Colon (tissue), 2 donors: ENCODE results near the gene DNLZ.
"Not testable (repeated sequence)": the region's sequence is repeated elsewhere in the genome, so short reads cannot be mapped to it uniquely, and the experiment has no call there.

Experiments used
- FAIRE-seq: peaks from 2 replicates; lab custom pipeline; 2012; peaks lifted over from hg19 to GRCh38; lab: Jason Lieb, UNC
- donor health status: control.
- donor health status: control.

Gene DNLZ

DNA sequence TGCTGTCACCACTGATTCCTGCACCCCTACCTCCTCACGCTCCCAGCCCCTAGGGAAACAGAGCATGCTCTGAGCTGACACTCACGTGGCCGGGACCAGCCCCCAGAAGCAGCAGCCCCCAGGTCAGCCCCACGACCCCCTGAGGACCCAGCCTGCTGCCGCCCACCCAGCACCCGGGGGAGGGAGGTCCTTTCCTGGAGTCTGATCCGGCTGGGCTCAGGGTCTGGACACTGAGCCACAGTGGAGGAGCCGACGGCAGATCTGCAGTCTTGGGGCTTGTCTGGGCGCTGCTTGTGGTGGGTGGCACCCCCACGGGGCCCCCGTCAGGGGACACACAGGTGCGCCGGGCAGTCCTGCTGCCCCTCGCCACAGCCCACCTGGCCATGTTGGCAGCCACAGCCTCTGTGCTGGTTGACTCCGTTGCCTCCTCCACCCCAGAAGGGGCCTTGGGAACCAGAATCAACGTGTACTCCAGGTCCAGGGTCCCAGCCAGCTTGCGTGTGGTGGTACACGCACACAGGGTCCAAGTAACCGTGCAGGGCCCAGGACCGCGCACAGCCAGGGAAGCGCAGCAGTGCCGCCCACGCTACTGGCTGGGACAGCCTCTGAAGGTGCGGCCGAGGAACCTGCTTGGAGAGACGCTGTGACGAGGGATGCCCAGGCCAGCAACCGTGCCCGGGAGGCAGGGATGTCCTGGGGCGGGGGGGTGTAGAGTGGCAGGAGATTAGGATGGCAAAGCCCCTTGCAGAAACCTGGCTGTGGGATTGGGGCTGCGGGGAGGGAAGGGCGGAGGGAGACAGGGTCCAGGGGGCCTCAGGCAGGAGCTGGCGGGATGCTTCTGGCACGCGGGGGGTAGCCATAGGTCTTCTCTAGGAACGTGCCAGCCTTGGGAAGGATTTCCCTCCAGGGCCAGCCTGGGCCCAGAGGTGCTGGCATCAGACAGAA is 3.5 kb downstream of the DNLZ start:
- FAIRE-seq, result no peak

DNA sequence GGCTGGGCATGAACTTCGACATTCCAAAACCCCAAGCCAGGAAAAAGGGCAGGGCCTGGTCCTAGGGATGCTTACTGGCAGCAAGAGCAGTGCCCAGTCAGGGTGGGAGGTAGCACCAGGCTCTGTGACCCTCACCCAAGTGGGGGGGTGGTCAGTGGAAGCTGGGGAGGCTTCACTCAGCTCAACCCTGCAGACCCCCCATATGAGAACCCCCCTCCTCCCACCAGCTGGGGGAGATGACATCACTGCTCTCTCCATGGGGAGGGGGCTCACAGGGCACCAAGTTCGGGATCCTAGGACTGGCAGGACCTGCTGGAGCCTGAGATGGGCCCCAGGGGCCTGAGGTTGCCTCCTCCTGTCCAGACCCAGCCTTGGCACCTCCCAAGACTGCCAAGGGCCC is 4.7 kb downstream of the DNLZ start:
- no peak for FAIRE-seq

DNA sequence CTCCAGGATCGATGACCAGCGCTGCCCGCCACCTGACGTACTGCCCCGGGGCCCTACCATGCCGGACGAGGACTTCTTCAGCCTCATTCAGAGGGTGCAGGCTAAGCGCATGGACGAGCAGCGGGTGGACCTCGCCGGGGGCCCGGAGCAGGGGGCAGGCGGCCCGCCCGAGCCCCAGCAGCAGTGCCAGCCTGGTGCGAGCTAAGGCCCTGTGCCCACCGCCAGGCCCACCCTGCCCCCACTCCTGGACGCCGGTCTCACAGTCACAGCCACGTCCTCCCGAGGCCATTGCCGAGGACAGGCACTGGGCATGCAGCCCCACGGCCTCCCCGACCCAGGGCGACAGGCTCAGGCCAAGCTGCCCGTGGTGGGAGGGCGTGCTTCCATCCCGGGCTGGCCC is 5.5 kb downstream of the DNLZ start:
- FAIRE-seq, result no peak

DNA sequence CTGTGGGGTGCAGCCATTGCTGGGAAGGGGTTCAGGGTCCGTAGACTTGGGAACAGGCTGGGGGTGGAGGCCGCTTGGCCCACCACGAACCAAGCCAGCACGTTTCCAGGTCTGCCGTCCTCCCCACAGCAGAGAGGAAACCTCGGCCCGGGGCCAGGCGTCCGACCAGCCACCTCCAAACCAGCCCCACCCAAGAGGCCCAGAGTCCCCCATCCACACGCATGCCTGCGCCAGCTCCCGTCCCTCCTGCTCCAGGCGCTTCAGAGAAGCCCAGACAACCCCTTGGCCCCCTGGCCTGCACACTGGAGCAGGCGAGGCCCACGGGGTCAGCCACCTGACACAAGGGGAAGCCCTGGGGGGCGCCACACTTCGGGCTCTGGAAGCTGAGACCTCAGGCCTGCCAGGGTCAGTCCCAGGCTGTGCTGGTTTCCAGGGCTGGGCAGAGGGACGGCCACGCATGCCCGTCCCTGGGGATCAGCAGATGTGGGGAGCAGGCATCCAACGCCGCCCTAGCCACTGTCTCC is 6.3 kb downstream of the DNLZ start:
- FAIRE-seq, result no peak

DNA sequence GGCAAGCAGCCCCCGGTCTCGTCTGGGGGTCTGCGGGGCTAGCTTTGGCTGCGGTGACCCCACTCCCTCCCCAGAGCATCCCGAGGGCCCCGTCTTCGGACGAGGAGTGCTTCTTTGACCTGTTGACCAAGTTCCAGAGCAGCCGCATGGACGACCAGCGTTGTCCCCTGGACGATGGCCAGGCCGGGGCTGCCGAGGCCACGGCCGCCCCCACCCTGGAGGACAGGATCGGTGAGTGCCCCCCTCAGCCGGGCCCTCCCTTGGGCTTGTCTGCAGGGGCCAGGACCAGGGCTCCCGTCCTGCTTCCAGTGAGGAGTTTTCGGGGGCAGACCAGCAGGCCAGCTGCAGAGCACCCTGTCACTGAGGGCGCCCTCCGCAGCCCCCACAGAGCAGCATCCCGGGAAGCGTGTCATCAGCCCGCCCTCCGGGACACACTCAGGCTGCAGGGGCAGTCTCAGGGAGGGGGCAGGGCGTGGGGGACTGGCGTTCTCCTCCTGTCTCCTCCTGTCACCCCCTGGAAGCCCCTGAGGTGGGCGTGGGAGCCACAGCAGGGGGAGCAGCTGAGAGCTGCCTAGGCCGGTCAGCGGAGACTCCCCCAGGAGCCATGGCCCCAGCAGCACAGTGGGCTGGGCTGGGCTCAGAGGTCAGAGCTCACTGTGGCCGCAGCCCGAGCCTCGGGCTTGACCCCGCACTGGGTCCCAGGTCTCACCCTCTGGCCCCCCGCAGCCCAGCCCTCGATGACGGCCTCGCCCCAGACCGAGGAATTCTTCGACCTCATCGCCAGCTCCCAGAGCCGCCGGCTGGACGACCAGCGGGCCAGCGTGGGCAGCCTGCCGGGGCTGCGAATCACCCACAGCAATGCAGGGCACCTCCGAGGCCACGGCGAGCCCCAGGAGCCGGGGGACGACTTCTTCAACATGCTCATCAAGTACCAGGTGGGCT is 7.7 kb downstream of the DNLZ start:
- FAIRE-seq, result no peak

DNA sequence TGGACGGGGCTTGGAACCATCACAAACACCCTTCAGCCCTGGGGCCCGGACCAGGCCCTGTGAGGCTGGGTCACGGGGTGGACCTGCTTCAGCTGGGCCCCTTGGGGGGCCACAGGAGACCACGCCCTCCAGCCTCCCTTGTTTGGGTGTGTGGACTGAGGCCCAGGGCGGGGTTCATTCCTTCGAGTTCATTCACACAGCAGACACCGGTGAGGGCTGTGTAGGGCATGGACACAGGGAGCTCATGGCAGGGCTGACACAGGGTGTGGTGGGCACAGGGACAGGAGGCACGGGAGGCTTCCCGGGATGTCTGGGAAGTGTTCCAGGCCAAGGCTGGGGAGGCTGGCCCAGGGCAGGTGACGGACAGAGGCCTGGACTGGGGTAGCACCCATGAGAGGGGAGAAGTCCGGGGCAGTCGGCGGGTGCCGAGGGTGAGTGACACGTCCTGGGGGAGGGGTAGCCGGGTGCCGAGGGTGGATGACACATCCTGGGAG is 8.9 kb downstream of the DNLZ start:
- FAIRE-seq, result no peak

DNA sequence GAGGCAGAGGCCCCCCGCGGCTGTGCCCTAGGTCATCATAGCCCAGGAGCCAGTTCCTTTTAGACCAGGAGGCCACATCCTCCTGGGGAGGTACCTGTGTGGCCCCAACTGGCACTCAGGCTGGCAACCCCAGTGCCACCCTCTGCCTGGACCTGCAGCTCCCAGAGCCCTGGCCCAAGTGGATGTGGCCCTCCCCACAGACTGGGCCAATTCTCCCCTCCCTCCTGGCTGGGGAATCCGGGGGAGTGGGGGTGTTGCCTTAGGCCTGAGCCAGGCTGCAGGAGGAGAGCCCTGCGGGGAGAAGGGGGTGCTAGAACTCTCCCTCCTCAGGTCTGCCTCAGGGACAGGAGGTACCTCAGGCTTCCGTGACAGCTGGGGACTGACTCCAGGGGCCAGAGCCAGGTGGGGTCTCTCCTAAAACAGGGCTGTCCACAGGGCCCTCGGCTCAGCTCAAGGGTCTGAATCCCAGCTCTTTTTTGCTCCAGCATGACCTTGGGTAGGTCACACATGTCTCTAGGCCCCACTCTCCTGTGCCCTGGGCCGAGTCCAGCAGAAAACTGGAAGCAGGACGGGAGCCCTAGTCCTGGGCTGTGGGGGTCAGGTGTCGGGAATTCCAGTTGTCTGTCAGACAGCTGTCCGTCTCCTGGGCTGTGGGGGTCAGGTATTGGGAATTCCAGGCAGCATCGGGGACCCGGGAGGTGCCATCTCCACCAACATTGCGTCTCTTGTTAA is 9.6 kb downstream of the DNLZ start:
- no peak for FAIRE-seq

DNA sequence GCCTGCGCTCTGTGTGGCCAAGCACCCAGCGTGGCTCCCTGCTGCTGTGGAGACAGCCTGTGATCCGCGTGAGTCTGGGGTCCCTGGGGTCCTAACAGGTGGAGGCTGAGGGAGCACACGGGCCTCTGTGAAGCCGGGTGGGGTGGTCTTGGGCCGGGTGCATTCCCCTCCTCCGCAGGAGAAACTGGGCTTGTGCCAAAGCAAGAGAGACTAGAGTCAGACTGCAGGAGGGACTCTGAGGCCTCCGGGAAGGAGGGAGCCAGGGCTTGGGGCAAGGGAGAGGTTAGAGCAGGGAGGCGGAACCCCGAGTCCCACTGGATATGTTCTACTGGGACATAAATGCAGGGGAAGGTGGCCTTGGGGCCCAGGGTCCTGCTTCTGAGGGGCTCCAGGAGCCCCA is 10.5 kb downstream of the DNLZ start:
- FAIRE-seq, result no peak

DNA sequence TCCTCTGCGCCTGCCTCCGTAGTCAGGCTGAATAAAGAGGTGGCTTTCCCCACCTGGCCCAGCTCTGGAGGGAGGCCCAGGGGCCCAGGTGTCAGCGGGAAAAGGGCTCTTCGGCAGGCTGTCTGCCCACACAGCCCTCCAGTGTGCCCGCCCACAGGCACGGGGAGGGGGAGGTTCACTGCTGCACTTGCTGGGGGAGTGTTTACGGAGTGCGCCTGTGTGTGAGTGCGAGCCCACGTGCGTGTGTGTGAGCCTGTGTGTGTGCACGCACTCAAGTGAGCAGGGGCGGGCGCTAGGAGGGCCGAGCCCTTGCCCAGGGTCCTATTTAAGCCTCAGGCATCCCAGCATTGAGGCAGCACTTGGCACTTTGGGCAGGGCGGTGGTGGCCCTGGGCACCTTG is 10.9 kb downstream of the DNLZ start:
- no peak for FAIRE-seq

DNA sequence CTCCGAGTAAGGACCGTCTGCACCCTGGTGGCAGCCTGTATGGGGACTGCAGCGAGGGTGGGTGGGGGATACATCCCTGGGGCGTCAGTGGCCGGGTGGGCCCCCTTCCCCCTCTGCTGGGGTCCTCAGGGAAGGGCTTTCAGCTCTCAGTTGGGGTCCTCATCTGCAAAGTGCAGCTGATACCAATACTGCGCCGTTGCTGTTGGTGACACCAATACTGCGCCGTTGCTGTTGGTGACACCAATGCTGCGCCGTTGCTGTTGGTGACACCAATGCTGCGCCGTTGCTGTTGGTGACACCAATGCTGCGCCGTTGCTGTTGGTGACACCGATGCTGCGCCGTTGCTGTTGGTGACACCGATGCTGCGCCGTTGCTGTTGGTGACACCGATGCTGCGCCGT is 11.7 kb downstream of the DNLZ start:
- not testable (repeated sequence) for FAIRE-seq

DNA sequence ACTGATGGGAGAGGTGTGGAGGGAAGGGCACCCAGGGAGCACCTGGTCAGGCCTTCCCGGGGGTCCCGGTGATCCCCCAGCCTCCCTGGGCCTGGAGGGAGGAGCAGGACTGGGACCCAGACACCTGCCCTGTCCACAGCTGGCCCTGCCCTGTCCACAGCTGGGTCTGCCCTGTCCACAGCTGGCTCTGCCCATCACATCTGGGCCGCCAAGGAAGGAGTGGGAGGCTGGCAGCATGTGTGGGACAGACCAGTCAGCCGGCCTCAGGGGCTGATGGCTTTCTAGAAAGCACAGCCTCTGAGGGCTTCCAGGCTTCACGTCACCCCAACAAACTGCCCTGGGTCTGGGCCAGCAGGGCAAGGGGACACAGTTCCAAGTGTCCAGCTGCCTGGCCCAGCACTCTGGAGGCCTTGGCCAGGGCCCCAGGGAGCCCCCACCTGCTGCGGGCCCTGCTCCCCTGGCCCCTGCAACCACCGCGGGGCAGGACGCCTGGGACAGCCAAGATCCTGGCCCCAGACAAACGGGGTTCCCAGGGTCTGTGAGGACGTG is 12.2 kb downstream of the DNLZ start:
- no peak for FAIRE-seq

DNA sequence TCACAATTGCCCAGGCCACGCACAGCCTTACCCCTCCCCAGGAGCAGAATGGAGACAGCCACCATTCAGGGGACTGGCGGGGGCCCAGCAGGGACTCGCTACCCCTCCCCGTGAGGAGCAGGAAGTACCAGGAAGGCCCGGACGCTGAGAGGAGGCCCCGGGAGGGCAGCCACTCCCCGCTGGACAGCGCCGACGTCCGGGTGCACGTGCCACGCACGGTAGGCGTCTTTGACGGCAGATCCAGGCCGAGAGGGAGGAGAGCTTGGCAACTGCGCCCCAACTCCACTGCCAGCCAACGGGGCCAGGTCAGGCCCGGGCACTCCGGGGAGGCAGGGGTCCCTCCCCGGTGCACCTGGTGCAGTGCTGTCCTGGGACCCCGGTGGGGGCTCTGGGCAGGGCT is 14.0 kb downstream of the DNLZ start:
- FAIRE-seq, result no peak

DNA sequence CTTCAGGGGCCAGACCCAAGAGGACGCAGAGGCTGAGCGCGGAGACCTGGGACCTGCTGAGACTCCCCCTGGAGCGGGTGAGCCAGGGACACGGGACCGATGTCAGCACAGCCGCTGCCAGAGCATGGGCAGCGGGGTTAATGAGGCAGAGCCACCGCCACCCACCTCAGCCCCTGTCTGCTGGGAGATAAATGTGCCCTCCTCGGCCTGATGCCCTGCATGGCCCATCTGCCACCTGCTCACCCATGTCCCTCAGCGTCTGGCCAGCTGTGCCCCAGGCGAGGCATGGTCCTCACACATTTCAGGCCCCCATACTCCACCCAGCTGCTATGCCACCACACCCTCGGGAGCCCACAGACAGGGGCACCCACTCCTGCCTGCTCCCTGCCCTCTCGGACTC is 14.9 kb downstream of the DNLZ start:
- FAIRE-seq, result no peak

DNA sequence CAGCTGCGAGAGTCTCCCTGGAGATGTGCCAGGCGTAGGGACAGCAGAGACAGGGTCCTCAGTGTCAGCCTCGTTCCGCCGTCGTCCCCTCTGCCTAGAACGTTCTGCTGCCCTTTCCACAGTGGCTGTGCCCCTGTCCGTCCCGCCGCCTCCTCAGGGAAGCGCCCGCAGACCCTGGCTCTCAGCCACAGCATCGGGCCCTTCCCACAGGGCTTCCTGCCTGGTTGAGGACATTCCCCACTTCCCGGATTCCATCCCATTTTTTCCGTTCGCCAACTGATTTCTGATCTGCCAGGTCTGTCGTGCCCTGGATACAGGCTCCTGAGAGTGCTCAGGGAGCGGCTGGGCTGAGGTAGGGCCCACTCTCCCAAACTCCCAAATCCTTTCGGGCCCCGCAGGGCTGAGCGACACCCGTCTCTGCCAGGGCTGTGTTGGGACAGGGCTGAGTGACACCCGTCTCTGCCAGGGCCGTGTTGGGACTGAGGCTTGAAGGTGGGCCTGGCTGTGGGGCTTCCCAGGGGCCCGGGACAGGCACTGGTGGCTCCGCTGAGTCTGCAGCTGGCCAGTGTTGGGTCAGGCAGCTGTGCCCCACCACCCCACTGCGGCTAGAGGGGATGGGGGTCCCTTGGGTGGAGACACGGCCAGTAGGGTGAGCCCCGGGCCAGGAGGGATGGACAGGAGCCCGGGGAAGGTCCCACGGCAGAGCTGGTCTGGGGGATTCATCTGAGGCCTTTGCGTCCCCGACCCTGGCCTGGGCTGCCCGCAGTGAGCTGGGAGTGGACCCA is 15.9 kb downstream of the DNLZ start:
- FAIRE-seq, result no peak

DNA sequence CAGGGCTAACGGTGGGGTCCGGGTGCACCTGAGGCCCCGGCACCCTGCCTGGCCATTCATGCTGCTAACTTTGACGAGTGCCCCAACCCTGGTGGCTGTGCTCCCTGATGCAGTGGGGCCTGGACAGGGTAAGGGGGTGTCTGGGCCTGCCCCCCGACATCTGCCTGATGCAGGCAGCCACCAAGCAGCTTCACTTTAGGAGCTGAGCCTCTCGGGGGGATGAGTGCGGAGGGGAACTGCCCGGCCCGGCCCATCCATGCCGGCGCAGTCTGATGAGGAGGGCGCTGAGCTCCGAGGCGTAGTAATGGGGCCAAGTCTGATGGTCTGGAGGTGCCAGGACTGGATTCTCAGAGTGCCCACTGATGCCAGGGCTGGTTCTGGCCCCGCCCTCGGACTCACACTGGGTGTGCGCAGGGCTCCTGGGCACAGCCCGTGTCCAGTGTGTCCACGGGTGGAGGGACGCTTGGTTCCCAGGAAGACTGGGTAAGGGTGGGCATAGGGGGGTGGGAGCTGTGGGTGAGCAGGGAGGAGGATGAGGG is 16.5 kb downstream of the DNLZ start:
- FAIRE-seq, result no peak

DNA sequence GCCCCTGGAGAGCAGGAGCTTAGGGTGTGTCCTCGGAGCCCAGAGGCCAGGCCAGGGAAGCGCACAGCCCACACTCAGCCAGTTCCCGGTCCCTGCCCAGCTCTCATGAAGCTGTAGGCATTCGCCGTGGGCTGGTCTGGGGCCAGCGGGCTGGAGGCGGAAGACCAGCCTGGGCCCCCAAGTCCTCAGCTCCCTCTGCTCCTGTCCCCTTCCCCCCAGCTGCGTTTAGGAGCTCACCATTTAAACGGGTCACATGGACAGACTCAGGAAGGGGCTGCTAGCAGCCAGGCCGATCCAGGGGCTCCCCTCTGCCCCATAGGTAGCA is 17.4 kb downstream of the DNLZ start:
- no peak for FAIRE-seq

DNA sequence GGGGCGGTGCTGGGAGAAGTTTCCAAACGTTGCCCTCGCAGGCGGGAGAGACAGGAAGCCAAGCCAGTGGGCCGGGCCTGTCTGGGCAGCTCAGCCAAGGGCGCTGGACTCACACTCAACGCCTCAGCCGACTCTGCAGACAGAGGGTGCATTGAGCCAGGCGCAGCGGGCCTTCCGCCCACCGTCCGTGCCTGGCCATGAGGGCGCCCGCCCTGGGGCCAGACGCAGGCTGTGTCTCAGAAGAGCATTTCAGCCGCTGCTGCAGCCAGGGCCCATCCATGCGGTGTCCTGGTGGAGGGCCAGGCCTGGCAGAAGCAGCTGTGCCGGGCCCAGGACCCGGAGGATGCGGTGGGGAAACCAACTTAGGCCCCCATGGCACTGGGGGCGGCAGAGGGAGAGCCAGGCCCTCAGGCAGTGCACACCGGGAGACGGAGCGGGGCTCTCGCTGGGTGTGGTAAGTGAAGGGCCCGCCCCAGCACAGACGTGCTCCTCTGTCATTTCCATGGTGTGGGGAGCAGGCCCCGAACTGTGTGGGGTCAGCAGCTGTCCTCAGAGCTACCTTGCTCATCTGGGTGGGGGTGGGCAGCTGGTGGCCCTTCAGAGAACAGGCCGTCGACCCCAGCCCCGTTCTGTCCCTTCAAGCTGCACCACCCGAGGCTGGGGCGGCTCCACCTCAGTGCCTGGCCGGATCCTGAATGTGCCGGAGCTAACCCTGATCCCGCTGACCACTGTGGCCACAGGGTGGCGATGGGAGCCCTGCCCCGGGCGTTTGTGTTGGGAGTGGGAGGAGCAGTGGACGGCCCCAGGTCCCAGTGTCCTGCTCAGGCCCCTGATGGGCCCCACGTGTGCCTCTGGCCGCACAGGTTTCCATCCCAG is 18.0 kb downstream of the DNLZ start:
- no peak for FAIRE-seq

DNA sequence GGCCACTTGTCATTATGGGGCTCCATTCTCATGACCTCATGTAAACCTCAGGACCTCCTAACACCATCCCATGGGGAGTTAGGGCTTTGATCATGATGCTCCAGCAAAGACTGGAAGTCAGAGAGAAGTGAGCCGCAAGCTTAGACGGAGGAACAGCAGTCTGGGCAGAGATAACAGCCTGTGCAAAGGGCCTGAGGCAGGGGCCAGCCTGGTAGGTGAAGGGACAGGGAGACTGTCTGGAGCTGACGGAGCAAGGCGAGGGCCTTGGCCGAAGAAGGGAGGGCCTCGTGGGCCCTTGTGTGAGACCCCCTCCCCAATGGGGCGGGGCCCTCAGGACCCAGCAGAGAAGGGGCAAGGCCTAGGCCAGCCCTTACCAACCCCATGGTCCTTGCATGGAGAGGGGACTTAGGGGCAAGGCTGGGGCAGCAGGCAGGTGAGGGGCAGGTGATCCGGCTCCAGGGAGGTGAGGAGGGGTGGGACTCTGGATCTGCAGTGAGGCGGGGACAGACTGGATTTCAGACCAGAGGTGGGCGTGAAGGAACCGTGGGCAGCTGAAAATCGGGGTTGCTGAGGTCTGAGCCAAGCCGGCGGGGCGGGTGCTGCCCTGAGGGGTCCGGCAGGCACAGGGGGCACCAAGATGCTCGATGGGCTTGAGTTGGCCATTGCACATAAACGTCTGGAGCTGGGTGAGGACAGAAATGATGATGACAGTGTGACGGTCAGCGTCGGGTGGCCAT is 18.8 kb downstream of the DNLZ start:
- no peak for FAIRE-seq

DNA sequence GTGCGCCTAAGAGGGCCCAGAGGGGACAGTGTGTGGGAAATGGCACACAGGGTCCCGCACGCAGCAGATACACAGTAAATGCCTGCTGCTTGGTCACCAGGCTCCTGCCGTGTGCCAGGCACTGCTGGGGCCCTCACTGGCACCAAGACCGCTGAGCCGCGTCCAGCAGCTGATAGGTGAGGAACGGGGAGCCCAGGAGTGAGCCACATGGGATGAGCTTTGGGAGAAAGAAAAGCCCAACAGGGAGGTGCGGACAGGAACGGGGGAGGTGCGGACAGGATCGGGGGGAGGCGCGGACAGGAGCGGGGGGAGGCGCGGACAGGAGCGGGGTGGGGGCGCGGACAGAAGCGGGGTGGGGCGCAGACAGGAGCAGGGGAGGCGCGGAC is 19.7 kb downstream of the DNLZ start:
- no peak for FAIRE-seq
